RWPE2 (cell line): ENCODE data around the gene IFI27.

ENCODE experiments used
- ATAC-seq: fragments of 200-7000 bp; cut with Tn5 transposase; 3 replicates; pipeline ENCODE4 v1.9.1; 2021; ENCODE audit warnings: low read depth
- DNase-seq: peaks from one replicate; pipeline ENCODE4 v3.0.0-alpha.2; 2020; ENCODE audit warnings: low spot score
- H3K27ac ChIP-seq: fragments of 450-650 bp; 2 replicates; pipeline ENCODE4 v1.5.1; 2017; ENCODE audit warnings: mild to moderate bottlenecking; ENCODE audit not compliant: poor library complexity, severe bottlenecking
- H3K27me3 ChIP-seq: fragments of 250-450 bp; sonication (Bioruptor Pico); 2 replicates; pipeline ENCODE4 v1.5.1; 2021; ENCODE audit warnings: mild to moderate bottlenecking, moderate library complexity; ENCODE audit not compliant: insufficient read depth, poor library complexity, severe bottlenecking
- H3K36me3 ChIP-seq: fragments of 250-450 bp; sonication (Bioruptor Pico); 2 replicates; pipeline ENCODE4 v1.5.1; 2020; ENCODE audit warnings: low read depth, mild to moderate bottlenecking, moderate library complexity
- H3K4me1 ChIP-seq: fragments of 250-450 bp; sonication (Bioruptor Pico); 2 replicates; pipeline ENCODE4 v1.5.1; 2021; ENCODE audit warnings: mild to moderate bottlenecking, moderate library complexity; ENCODE audit not compliant: insufficient read depth, poor library complexity, severe bottlenecking
- H3K4me3 ChIP-seq: fragments of 250-450 bp; sonication (Bioruptor Pico); 2 replicates; pipeline ENCODE4 v1.5.1; 2021; ENCODE audit warnings: mild to moderate bottlenecking, moderate library complexity; ENCODE audit not compliant: severe bottlenecking
- H3K9me3 ChIP-seq: fragments of 250-450 bp; sonication (Bioruptor Pico); 2 replicates; pipeline ENCODE4 v1.5.1; 2021; ENCODE audit warnings: mild to moderate bottlenecking, moderate library complexity; ENCODE audit not compliant: severe bottlenecking
- CTCF ChIP-seq: fragments of 450-650 bp; IDR thresholded peaks from one replicate; pipeline ENCODE4 v1.5.1; 2017; ENCODE audit warnings: mild to moderate bottlenecking, moderate library complexity; ENCODE audit not compliant: poor library complexity, severe bottlenecking

IFI27 gene

GRCh38 chr14:94138251-94138650 is 27.7 kb downstream of the IFI27 start:
- no peak for DNase-seq
- no peak for TF ChIP-seq CTCF
- H3K4me3 ChIP-seq = no peak overlapping the region

DNA sequence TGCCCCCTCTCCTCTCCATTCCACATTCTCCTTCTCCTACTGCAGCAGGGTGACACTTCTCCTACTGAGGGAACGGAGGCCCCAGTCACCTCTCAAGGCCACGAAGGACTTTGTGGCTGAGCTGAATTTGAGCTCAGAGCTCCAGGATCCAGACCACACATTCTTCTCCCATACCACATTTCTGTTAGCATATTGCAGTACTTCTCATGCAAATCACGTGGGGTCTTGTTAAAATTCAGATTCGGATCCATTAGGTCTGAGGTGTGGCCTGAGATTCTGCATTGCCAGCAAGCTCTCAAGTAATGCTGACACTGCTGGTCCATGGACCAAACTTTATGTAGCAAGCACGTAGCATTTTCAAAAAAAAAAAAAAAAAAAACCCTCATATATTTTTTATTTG is 28.5 kb downstream of the IFI27 start:
- TF ChIP-seq CTCF = no peak
- H3K27me3 ChIP-seq = no peaks in the 10 kb centered on the region
- H3K4me3 ChIP-seq = no peak overlapping the region
- no peaks in the 10 kb centered on the region for H3K36me3 ChIP-seq
- DNase-seq (no peak), ATAC-seq (no peak)
- no peaks in the 10 kb centered on the region for H3K9me3 ChIP-seq
- no peaks in the 10 kb centered on the region for H3K4me1 ChIP-seq
- H3K27ac ChIP-seq = no peak overlapping the region

More at GRCh38 chr14:94138251-94138650, 27.7 kb downstream of the IFI27 start:
- Histone ChIP-seq H3K36me3 (no peaks in the 10 kb centered on the region), H3K4me1 (no peaks in the 10 kb centered on the region), H3K9me3 (no peaks in the 10 kb centered on the region), H3K27me3 (no peaks in the 10 kb centered on the region), H3K27ac (no peak overlapping the region)
- ATAC-seq = no peak

DNA sequence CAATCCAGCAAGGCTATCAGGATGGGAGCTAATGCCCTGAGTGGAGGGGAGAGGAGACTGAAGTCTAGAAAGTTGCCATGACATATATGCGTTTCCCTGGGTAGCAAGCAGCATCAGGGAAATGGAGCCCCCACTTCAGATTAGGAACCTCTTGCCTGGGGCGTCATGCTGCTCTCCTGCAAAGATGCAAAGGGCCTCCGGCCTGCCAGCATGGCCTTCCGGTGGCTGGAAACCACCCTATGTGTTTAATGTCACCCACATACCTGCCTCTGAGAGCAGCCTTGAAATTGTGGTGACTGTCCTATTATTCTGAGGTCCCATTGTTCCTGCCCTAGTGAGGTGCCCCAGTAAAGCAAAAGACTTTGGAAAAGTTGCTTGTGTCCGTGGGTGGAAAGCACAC is 28.9 kb downstream of the IFI27 start:
- TF ChIP-seq CTCF = no peak
- Histone ChIP-seq H3K4me1 (no peaks in the 10 kb centered on the region), H3K36me3 (no peaks in the 10 kb centered on the region), H3K9me3 (no peaks in the 10 kb centered on the region), H3K4me3 (no peak overlapping the region), H3K27ac (no peak overlapping the region), H3K27me3 (no peaks in the 10 kb centered on the region)
- no peak for ATAC-seq
- DNase-seq = no peak

GRCh38 chr14:94142247-94142646 is 31.7 kb downstream of the IFI27 start:
- DNase-seq (no peak), ATAC-seq (no peak)
- no peak for TF ChIP-seq CTCF
- Histone ChIP-seq H3K27ac (no peak overlapping the region), H3K27me3 (no peaks in the 10 kb centered on the region), H3K4me3 (no peak overlapping the region), H3K4me1 (peaks cover 7% of the 10 kb centered on the region), H3K9me3 (no peaks in the 10 kb centered on the region), H3K36me3 (no peaks in the 10 kb centered on the region)

- Histone ChIP-seq H3K27ac (no peak overlapping the region), H3K4me3 (no peak overlapping the region), H3K36me3 (no peaks in the 10 kb centered on the region), H3K27me3 (no peaks in the 10 kb centered on the region), H3K9me3 (no peaks in the 10 kb centered on the region), H3K4me1 (peaks cover 7% of the 10 kb centered on the region)
- no peak for DNase-seq
- TF ChIP-seq CTCF = no peak
- ATAC-seq = no peak
Measured at GRCh38 chr14:94142836-94143235, 32.3 kb downstream of the IFI27 start.
